ENCODE measurements around the gene MARCHF9.

- no peak for TF ChIP-seq CTCF (IDR thresholded peaks at IDR 0.05)
- TF ChIP-seq POLR2A (IDR thresholded peaks at IDR 0.05), result no peak
Measured at GRCh38 chr12:57808351-57808750, 53.4 kb downstream of the MARCHF9 start.

All from ovary (tissue), 3 donors.